ENCODE results near the gene NAPB.

The NAPB gene

GRCh38 chr20:23347791-23348190 is 73.5 kb downstream of the NAPB start:
- no peak for TF ChIP-seq CTCF (IDR thresholded peaks at IDR 0.05; ENCODE audit: insufficient read depth, missing control alignments)
- FAIRE-seq = no peak
- DNase-seq (ENCODE audit: insufficient read length, low spot score) = no peak

DNA sequence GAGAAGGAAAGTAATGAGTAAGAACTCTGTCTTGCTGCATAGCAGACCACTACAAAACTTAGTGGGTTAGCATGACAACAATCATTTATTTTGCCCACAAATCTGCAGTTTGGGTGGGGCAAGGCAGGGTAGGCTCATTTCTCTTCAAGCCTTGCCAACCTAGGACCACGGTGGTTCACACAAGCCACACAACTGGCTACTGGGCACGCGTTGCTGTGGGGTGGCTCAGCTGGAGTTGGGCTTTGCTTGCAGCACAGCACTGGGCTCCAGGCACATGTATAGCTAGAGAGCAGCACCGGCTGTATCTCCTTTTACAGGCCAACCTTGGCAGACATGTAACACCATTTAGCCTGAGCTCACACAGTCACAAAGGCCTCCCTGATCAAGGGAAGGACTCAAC is 75.3 kb downstream of the NAPB start:
- FAIRE-seq (no peak), DNase-seq (ENCODE audit: insufficient read length, low spot score) (no peak)
- no peak for TF ChIP-seq CTCF (IDR thresholded peaks at IDR 0.05; ENCODE audit: insufficient read depth, missing control alignments)

GRCh38 chr20:23344336-23344735 is 77.0 kb downstream of the NAPB start:
- DNase-seq (ENCODE audit: insufficient read length, low spot score) (no peak), FAIRE-seq (no peak)
- TF ChIP-seq CTCF (IDR thresholded peaks at IDR 0.05; ENCODE audit: insufficient read depth, missing control alignments) = no peak

GRCh38 chr20:23343590-23343989 is 77.7 kb downstream of the NAPB start:
- DNase-seq (ENCODE audit: insufficient read length, low spot score) = no peak
- no peak for TF ChIP-seq CTCF (IDR thresholded peaks at IDR 0.05; ENCODE audit: insufficient read depth, missing control alignments)
- FAIRE-seq = no peak

DNA sequence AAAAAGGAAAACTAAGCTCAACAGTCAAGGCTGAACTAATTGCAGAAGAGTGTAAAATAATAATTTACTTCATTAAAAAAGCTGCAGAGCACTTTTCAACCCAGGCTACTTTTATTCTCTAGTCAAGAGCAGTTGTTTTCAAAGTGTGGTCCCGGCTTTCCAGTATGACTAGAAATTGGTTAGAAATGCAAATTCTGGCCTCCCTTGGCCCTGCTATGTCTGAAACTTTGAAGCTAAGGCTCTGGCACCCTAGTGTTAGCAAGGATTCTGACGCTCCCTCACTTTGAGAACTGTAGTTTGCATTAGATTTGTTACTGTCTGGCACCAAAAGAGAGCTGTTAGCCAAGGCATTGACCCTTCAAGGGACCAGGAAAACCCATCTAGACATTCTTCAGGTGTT is 80.2 kb downstream of the NAPB start:
- DNase-seq (ENCODE audit: insufficient read length, low spot score) (no peak), FAIRE-seq (no peak)
- no peak for TF ChIP-seq CTCF (IDR thresholded peaks at IDR 0.05; ENCODE audit: insufficient read depth, missing control alignments)

DNA sequence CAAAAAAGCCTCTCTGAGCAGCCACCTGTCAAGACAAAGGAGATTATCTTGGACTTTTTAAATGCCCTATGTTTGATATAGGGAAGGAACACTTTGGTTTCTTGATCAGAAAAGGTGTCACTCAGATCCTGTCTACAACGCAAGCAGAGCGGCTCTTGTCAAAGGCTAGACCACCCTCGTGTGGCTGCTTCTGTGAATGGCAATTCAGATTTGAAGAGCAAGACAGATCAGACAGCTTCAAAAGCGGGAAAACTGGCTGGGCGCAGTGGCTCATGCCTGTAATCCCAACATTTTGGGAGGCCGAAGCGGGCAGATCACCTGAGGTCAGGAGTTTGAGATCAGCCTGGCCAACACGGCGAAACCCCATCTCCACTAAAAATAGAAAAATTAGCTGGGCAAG is 80.8 kb downstream of the NAPB start:
- DNase-seq (ENCODE audit: insufficient read length, low spot score) (peak; percentile 41), FAIRE-seq (no peak)
- TF ChIP-seq CTCF (IDR thresholded peaks at IDR 0.05; ENCODE audit: insufficient read depth, missing control alignments) = peak; percentile 73

DNA sequence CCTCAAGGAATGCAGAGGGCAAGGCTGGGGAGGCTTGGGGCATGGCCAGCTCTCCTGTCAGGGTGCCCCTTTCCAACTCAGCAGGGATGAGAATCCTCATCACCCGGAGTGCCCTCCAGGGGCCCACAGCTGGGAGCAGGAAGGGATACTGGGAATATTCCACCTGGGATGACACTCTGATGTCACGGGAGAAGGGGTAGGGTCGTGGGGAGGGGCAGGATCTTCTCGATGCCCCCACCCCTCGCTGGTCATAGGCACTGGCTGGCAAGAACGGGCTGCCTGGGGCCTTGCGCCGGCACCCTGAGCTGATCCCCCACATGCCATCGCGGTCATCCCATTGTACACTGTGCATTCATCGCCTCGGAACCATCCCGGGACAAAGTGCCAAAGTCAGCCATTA is 81.3 kb downstream of the NAPB start:
- DNase-seq (ENCODE audit: insufficient read length, low spot score) (no peak), FAIRE-seq (no peak)
- TF ChIP-seq CTCF (IDR thresholded peaks at IDR 0.05; ENCODE audit: insufficient read depth, missing control alignments) = no peak

Data from D721Med (cell line).